ENCODE results near the gene AWAT1. TPM values are rescaled to one million over a fixed set of nuclear protein-coding genes. Genes with fewer than 3 reads are reported as not detected.
"Not testable (repeated sequence)": the region's sequence is repeated elsewhere in the genome, so short reads cannot be mapped to it uniquely, and the experiment has no call there.

The AWAT1 gene
- total RNA-seq, 1 donor from 2014 or later, result not detected

GRCh38 chrX:70260104-70260503 lies 25.6 kb downstream of the AWAT1 start, which contains the start of gene P2RY4:
Gene P2RY4 (minus strand): TSS chrX:70260204. CDS start chrX:70259624, 580 bp downstream.
- intact Hi-C loops (cut with micrococcal nuclease), result no loop called here

GRCh38 chrX:70262952-70263567 lies 28.6 kb downstream of the AWAT1 start:
- intact Hi-C loops (cut with micrococcal nuclease), result no loop called here

GRCh38 chrX:70264784-70265183 lies 30.3 kb downstream of the AWAT1 start:
- intact Hi-C loops (cut with micrococcal nuclease), result no loop called here

GRCh38 chrX:70268034-70268433 lies 33.6 kb downstream of the AWAT1 start, which contains the start of gene ARR3:
Gene ARR3 (plus strand): TSS chrX:70268334. CDS start chrX:70269386, 1,052 bp downstream.
- intact Hi-C loops (cut with micrococcal nuclease), result no loop called here

- intact Hi-C loops (cut with micrococcal nuclease), result not testable (repeated sequence)
Measured at GRCh38 chrX:70274029-70274428, 39.6 kb downstream of the AWAT1 start.

- intact Hi-C loops (cut with micrococcal nuclease), result no loop called here
Measured at GRCh38 chrX:70279081-70279480, 44.6 kb downstream of the AWAT1 start.

GRCh38 chrX:70280573-70280972 lies 46.1 kb downstream of the AWAT1 start:
- intact Hi-C loops (cut with micrococcal nuclease), result no loop called here

- intact Hi-C loops (cut with micrococcal nuclease), result no loop called here
Measured at GRCh38 chrX:70281951-70282350, 47.5 kb downstream of the AWAT1 start, which contains the start of gene RAB41. Gene RAB41 (plus strand): TSS chrX:70282172. CDS start chrX:70282218, 46 bp downstream.

- intact Hi-C loops (cut with micrococcal nuclease), result loop anchor here (1.0 kb wide), 1 partner anchor 156 kb away; the partner anchor contains the start of gene IGBP1
Measured at GRCh38 chrX:70289168-70289792, 54.8 kb downstream of the AWAT1 start.

Other genes with a start within 250 kb of the AWAT1 start
- not detected in 2 replicates for gene AWAT2, start 184.7 kb upstream of the AWAT1 start, total RNA-seq
- gene OTUD6A, start 172.2 kb upstream of the AWAT1 start, total RNA-seq, result not detected in 2 replicates
- gene IGBP1, start 101.2 kb upstream of the AWAT1 start, total RNA-seq, result 40.6 and 43.8 TPM in 2 replicates
- not detected in 2 replicates for gene DGAT2L6, start 57.2 kb upstream of the AWAT1 start, total RNA-seq
- 0.20 and 0.34 TPM in 2 replicates for gene P2RY4, start 25.5 kb downstream of the AWAT1 start, total RNA-seq
- not detected in 2 replicates for gene ARR3, start 33.7 kb downstream of the AWAT1 start, total RNA-seq
- not detected in 2 replicates for gene RAB41, start 47.5 kb downstream of the AWAT1 start, total RNA-seq
- gene PDZD11, start 55.3 kb downstream of the AWAT1 start, total RNA-seq, result 34.7 and 35.5 TPM in 2 replicates
- 32.2 and 33.7 TPM in 2 replicates for gene KIF4A, start 55.4 kb downstream of the AWAT1 start, total RNA-seq
- gene GDPD2, start 188.7 kb downstream of the AWAT1 start, total RNA-seq, result 0.25 TPM in 2 replicates
- gene DLG3, start 210.2 kb downstream of the AWAT1 start, total RNA-seq, result 14.2 and 21.1 TPM in 2 replicates